NB4 (cell line): Measurements from ENCODE around the gene TIAL1.
"Not testable (repeated sequence)": the region's sequence is repeated elsewhere in the genome, so short reads cannot be mapped to it uniquely, and the experiment has no call there.

ENCODE experiments used
- CTCF ChIP-seq: IDR thresholded peaks from one replicate; pipeline ENCODE4 v1.5.1; 2012; ENCODE audit warnings: low read depth, low read length
- MYC ChIP-seq: IDR thresholded peaks from 2 replicates; pipeline ENCODE4 v1.6.1; 2011; ENCODE audit warnings: low read depth, low read length

- not testable (repeated sequence) for TF ChIP-seq CTCF, MYC
These were observed 40.7 kb downstream of the TIAL1 start for GRCh38 chr10:119556081-119556480.
